IPS-NIHi11 (cell line): ENCODE results near the gene NCKAP5.
"Not testable (repeated sequence)": the region's sequence is repeated elsewhere in the genome, so short reads cannot be mapped to it uniquely, and the experiment has no call there.

Experiments
- DNase-seq: peaks from one replicate; pipeline ENCODE4 v3.0.0; 2012; ENCODE audit warnings: mixed read lengths, low spot score

Gene NCKAP5

GRCh38 chr2:133497270-133497893 lies 70.9 kb downstream of the NCKAP5 start:
- DNase-seq, result peak; percentile 35

DNA sequence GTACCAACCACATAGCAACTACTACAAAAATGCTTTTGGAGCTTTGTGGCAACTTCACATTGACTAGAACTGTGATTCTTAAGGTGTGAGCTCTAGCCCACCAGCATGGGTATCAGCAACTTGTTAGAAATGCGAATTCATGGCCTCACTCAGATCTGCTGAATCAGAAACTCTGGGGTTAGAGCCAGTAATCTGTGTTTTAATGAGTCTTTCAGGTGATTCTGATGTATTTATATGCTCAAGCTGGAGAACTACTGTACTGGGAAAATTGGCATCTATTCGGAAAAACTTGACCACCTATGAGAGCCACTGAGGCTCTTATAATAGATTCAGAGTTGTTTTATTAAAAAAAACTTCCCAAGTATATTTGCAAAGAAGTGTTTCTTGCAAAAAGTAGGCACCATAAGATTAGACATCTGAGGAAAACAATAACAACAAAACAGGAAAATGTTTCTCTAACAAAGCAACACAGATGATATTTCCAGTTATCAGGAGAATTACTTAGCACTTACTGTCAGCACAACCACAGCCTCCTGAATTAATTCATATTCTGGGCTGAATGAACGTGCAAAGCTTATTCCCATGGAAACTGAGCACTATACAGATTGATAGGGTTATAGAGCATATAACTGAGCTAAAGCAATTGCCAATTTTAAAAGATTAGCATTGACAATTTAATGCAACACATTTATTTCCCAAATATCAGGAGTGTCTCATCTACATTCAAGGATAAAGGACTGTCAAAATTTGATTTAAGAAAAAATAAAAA lies 71.6 kb downstream of the NCKAP5 start:
- DNase-seq, result no peak

GRCh38 chr2:133495226-133495625 lies 73.0 kb downstream of the NCKAP5 start:
- no peak for DNase-seq

GRCh38 chr2:133492719-133493380 lies 75.4 kb downstream of the NCKAP5 start:
- no peak for DNase-seq

DNA sequence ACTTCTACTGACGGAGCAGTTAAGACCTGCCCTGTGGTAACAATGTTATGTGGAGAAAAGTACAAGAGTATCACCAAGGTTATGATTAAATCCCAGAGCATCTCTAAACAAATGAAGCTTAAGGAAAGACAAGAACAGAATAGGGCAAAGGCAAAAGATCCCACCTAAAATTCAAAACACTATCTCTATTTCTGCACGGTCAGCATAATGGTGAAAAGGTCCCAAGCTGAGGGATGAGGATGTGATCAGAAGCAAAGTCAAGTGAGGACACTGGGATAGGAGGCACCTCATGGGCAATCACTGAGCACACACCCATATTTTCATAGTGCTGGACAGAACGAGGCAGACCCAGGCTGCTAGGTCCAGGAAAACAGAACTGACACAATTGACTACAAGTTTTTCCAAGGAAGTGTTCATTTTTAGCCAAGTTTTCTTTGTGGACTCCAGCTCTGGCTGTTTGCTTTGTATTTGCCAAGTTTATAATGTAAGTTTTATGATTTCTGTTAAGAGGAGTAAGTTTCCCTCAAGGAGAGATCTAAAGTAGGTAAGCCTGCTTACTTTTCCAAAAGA lies 77.8 kb downstream of the NCKAP5 start:
- DNase-seq, result no peak

DNA sequence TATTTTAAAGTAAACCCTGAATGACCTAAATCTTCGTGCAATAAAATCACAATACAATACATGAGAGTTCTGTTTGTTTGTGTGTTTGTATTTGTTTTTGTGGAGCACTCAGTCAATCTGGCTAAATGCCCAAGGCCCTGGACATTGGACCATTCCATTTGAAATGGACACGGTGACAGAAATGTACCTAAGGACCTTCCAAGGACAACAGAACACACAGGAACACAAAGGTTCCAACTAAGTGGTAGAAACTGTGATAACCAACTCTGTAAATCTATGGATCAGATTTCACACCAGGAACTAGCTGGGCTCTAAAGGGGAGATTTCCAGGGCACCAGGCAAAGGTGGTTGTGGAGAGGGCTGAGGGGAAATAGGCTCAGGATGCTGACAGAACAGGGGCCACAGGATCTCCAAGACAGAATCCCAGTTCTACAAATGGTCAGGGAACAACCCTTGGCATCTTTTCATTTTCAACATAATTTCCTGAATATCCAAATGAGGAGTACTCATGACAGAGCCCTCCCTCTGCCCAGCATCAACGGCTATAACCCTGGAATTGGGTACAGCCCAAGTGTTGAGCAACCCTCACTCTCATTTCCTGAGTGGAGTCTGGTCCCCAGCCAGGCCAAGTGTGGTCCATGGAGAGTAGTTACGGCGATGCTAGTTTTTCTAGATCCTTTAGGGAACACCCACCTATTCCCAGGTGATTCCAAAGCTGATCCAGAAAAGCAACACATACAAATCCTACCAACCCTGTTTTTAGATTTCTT lies 78.4 kb downstream of the NCKAP5 start:
- no peak for DNase-seq

- DNase-seq, result no peak
Observed at GRCh38 chr2:133489146-133489545, 79.1 kb downstream of the NCKAP5 start.

DNA sequence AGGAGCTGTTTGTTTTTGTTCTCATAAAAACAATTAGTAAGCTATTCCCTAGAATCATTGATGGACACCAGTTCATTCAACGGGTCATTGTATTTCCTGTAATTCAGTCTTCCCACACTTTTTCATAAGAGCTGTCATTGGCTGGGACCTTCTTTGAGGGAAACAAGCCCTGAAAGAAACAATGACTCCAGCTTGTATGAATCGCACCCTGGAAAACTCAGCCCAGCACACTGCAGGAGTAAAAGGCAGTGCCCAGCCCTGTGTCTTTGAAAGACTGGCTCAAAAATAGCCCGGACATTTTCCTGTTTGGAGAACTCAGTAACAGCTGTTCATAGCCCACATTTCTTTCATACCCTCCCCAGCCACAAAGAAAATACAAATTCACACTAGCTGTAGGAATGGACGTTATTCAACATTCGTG lies 81.5 kb downstream of the NCKAP5 start:
- no peak for DNase-seq

- DNase-seq, result no peak
Observed at GRCh38 chr2:133485868-133486267, 82.4 kb downstream of the NCKAP5 start.

GRCh38 chr2:133484784-133485183 lies 83.5 kb downstream of the NCKAP5 start:
- no peak for DNase-seq

GRCh38 chr2:133484106-133484505 lies 84.2 kb downstream of the NCKAP5 start:
- no peak for DNase-seq

DNA sequence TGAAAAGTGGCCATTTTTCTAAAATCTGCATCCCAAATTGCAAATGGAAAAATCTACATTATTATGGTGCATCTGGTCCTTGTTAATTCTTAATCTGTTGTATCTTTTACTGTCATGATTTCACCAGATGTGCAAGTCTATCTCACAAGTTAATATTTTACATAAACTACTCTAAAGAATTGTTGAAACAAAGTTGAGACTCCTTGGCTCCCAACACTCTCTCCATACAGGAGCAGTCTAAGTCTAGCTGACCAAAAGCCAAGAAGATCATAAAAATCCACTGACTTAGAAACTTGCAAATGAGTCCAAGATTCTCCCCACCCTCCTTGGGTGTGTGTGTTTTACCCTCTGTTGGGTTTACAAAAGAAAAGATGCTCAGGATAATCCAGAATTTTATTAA lies 85.1 kb downstream of the NCKAP5 start:
- DNase-seq, result no peak

DNA sequence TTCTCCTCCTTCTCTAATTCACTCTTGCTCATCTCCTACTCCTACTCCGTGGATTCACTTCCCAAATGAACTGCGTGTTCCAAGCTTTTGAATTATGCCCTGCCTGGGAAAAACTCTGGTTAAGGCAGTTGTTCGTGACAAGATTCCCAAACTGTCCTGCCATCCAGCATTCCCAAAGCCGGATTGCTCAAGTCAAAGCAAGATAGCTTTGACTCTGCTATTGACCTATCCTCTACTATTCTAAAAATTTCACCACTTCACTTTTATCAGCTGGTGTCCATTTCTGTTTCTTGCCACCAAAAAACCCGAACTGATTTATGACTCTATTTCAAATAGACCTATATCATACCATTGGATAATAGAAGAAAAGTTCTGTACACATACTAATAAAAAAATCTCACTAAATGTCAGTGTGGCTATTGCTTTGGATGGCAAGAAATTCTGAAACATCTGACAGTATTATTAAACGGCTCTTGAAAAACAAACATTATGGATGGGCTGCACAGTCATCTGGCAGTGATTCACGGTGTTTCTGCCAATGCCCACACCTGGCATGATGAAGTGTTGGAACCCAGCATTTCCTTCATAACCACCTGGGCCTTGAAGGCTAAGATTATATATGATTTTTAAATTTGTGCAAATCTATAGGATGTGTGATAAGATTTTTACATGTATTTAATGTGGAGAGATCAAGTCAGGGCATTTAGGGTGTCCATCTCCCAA lies 87.4 kb downstream of the NCKAP5 start:
- DNase-seq, result no peak

DNA sequence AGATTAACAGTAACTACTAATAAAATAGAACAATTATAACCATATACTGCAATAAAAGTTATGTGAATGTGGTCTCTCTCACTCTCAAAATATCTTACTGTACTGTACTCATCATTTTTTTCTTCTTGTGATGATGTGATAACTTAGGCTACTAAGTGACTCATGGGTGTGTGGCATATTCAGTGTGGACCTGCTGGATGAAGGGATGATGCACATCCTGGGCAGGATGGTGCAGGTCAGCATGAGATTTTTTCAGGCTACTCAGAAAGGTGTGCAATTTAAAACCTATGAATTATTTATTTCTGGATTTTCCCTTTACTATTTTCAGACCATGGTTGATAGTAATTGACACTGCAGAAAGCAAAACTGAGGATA lies 90.7 kb downstream of the NCKAP5 start:
- DNase-seq, result no peak

DNA sequence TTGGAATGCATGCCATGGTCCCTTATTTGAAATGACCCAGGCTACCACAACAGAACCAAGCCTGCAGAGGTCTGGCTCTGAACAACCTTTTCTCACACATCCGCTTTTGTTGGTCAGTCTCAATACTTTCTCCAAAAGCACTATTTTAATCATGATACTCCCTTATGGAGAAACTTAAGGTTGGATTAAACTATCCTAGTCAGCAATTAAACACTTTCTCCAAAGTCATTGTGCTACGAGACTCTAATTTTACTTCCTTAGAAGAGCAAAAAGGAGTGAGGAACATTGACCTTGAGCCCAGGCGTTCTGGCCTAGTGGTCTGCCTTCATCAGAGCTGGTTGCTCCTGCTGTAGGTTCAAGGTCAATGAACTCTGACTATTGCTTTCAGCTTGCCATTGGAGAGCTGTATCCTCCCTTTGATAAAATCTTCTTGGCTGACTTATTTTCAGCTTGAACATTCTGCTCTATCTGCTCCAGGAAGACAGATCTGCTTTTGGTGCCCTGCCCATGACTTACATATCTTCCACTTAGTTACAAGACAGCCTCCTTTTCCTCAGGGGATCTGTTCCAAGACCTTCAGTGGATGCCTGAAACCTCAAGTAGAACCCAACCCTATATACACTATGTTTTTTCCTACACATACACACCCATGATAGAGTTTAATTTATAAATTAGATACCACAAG lies 91.2 kb downstream of the NCKAP5 start:
- no peak for DNase-seq

- DNase-seq, result no peak
Observed at GRCh38 chr2:133476286-133476685, 92.0 kb downstream of the NCKAP5 start.

GRCh38 chr2:133475610-133476009 lies 92.7 kb downstream of the NCKAP5 start:
- no peak for DNase-seq

- DNase-seq, result not testable (repeated sequence)
Observed at GRCh38 chr2:133470446-133470845, 97.8 kb downstream of the NCKAP5 start.

DNA sequence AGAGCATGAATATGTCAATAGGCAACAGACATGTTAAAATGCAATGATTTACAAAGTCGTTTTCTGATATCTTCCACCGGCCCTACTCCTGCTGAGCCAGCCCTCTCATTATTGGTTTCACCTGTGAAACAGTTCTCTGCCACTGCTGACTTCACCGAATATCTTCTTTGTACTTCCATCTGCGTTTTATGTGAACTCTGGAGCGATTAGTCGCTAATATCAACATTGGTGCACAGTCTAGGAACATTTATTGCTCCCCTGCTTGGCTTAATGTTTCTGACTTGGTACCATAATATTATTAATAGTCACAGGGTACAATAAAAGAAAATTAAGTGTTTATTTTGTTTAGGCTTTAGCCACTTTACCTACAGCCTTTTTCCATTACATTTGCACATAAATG lies 105.5 kb downstream of the NCKAP5 start:
- no peak for DNase-seq

DNA sequence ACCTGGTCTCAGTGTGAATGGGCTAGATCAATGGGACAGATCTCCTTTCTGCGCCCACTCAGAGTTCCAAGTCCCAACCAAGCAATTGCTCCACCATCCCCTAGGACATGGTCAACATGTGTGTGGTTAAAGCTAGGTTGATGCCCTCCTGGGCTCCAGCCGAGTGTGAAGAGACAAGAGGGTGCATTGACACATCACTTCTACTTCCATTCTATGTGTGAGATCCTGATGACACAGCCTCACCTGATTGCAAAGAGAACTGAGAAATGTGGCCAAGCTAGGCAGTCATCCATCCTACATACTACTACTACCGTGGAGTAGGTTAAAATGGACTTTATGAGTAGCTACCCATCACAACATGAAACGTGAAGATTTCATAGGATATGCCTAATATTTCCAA lies 106.8 kb downstream of the NCKAP5 start:
- no peak for DNase-seq

GRCh38 chr2:133459590-133459989 lies 108.7 kb downstream of the NCKAP5 start:
- DNase-seq, result no peak
